ENCODE data around the gene ARF1.

Gene ARF1

DNA sequence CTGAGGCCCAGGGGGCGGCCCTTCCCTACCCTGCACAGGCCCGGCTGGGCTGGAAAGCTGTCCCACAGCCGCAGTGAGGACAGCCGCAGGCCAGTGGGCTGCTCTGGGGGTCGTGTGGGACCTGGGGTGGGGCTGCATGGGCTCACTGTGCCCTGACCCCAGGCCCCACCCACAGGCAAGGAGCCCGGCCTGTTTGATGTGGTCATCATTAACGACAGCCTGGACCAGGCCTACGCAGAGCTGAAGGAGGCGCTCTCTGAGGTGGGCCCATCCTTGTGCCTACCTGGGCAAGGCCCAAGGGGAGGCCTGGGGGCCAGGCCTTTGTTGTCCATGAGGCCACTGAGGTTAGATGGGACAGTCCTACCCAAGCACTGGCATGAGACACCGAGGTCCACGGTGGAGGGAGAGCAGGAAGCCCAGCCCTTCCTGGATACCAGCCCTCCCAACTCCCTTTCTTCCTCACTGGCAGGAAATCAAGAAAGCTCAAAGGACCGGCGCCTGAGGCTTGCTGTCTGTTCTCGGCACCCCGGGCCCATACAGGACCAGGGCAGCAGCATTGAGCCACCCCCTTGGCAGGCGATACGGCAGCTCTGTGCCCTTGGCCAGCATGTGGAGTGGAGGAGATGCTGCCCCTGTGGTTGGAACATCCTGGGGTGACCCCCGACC lies 65.8 kb downstream of the ARF1 start:
- no peak for DNase-seq (ENCODE audit: low read depth)
